Stimulated activated CD4-positive, alpha-beta T cell treated with anti-CD3 and anti-CD28 coated beads, Interleukin-2, amount 100 ng/mL, for 48 hours (primary cell): ENCODE results near the gene SMCO1.
"Not testable (repeated sequence)": the region's sequence is repeated elsewhere in the genome, so short reads cannot be mapped to it uniquely, and the experiment has no call there.

Source experiments
- DNase-seq, 2 donors: peaks; one replicate each; pipeline ENCODE4 v3.0.0-alpha.2; 2020

SMCO1 gene

GRCh38 chr3:196489747-196490146, 25.4 kb downstream of the SMCO1 start:
- no peak for DNase-seq

DNA sequence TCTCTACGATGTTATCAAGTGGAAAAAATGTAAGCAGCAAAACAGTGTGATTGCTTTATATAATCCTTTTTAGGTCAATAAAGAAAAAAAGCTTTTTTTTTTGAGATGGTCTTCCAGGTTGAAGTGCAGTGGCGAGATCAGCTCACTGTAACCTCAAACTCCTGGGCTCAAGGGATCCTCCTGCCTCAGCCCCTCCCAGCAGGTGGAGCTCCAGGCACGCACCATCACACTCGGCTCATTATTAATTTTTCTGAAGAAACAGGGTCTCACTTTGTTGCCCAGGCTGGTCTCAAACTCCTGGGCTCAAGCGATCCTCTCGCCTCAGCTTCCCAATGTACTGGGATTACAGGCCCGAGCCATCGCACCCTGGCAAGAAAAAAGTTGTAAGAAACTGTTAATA, 28.9 kb downstream of the SMCO1 start:
- no peak for DNase-seq

- no peak for DNase-seq
These were observed 37.5 kb downstream of the SMCO1 start for GRCh38 chr3:196477678-196478077.

DNA sequence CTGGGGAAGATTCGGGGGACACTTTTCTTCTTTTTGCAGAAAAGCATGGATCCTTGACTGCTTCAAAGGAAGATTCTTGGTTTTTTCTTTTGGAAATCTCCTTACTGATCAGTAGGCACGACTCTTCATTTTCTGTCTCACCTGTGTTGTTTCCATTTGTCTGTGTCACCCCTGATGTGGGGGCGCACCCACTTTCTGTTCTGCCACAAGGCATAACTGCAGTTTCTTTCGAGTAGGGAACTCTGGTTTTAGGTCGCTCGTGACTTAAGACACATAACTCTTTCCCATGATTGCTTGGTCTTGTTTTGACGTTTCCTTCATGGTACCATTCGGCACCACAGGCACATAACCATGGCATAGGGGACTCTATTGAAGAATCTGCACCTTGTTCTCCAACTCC, 42.9 kb downstream of the SMCO1 start:
- DNase-seq = no peak

DNA sequence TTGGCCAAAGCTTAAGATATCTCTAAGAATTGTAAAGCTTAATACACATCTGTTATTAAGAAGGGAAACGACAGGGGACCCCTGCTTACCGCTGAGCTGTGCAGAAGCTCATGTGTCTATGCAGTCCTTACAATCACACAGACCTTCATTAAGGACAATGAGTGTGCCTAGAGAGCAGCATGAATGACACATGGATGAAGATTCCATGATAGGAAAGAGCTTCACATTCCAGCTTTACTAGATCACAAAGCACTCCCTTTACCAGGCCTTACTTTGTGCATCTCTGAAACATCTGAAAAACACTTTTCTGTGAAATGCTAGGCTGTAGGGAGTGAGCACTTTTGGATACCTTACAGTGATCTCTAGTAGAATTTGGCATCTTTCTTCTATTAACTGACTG, 43.6 kb downstream of the SMCO1 start:
- no peak for DNase-seq

- not testable (repeated sequence) for DNase-seq
These were observed 45.0 kb downstream of the SMCO1 start for GRCh38 chr3:196470182-196470581.

DNA sequence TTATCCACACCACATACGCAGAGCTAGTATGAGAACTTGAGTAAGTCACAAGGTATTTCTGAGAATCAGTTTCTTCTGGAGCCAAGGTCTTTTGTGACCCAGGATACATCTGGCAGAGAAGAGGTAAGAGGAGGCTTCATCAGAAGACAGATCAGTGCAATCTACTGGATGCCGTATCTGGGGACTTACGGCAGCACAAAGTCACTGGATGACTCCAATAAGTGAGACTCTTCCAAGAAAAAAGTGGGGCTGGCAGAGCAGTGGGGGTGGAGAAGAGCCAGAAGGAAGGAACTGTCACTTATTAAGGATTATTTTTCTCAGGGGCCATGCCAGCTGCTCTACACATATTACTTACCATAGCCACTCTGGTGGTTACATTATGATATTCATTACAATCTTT, 51.3 kb downstream of the SMCO1 start:
- DNase-seq = no peak

DNA sequence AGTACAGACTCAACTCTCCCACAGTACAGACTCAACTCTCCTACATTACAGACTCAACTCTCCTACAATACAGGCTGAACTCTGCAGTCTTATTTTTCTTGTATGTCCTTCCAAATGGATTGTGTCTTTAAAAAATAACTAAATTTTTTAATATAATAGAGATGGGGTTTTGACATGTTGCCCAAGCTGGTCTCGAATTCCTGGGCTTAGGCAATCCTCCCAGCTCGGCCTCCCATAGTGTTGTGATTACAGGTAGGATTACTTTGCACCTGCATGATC, 51.7 kb downstream of the SMCO1 start:
- no peak for DNase-seq

DNA sequence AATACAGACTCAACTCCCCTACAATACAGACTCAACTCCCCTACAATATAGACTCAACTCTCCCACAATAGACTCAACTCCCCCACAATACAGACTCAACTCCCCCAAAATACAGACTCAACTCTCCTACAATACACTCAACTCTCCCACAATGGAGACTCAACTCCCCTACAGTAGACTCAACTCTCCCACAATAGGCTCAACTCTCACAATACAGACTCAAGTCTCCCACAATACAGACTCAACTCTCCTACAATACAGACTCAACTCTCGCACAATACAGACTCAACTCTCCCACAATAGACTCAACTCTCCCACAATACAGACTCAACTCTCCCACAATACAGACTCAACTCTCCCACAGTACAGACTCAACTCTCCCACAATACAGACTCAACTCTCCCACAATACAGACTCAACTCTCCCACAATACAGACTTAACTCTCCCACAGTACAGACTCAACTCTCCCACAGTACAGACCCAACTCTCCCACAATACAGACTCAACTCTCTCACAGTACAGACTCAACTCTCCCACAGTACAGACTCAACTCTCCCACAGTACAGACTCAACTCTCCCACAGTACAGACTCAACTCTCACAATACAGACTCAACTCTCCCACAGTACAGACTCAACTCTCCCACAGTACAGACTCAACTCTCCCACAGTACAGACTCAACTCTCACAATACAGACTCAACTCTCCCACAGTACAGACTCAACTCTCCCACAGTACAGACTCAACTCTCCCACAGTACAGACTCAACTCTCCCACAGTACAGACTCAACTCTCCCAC, 52.3 kb downstream of the SMCO1 start:
- not testable (repeated sequence) for DNase-seq

DNA sequence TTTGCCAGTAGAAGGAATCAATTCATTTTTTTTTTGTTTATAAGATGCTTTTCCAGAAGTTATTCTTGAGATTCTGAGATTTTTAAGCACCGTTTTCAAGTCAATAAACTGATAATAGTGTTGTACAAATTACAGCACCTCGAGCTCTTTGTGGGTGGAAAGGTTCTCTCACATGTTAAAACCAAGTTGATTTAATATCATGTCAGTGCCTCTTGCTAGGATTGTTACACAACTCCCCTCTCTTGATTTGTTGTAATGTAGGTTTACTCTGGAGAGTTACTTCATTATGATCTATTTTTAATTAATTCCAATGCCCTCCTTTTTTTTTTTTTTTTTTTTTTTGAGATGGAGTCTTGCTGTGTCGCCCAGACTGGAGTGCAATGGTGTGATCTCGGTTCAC, 57.1 kb downstream of the SMCO1 start:
- DNase-seq = no peak

GRCh38 chr3:196457470-196457869, 57.7 kb downstream of the SMCO1 start:
- DNase-seq = not testable (repeated sequence)
